Loucy (cell line): Measurements from ENCODE around the gene NCOA1.
"Not testable (repeated sequence)": the region's sequence is repeated elsewhere in the genome, so short reads cannot be mapped to it uniquely, and the experiment has no call there.

Experiments used
- H2AFZ ChIP-seq: fragments of 200-600 bp; sonication (generic); 2 replicates; pipeline ENCODE4 v1.6.0; 2016; ENCODE audit warnings: antibody characterized with exemption, mild to moderate bottlenecking, low read length, moderate library complexity
- H3F3A ChIP-seq: fragments of 200-600 bp; 2 replicates; pipeline ENCODE4 v1.6.0; 2016; ENCODE audit warnings: antibody characterized with exemption, low read depth, mild to moderate bottlenecking
- H3K27me3 ChIP-seq: fragments of 200-600 bp; sonication (generic); 2 replicates; pipeline ENCODE4 v1.6.1; 2014; ENCODE audit warnings: low read length, mild to moderate bottlenecking; ENCODE audit not compliant: insufficient read depth, poor library complexity, severe bottlenecking
- H3K36me3 ChIP-seq: fragments of 200-600 bp; sonication (generic); 2 replicates; pipeline ENCODE4 v1.6.1; 2016; ENCODE audit warnings: low read length; ENCODE audit not compliant: insufficient read depth
- H3K4me1 ChIP-seq: fragments of 200-600 bp; sonication (generic); 2 replicates; pipeline ENCODE4 v1.5.1; 2014; ENCODE audit warnings: low read length, mild to moderate bottlenecking; ENCODE audit not compliant: insufficient read depth, poor library complexity, severe bottlenecking
- H3K4me2 ChIP-seq: fragments of 200-600 bp; sonication (generic); 2 replicates; pipeline ENCODE4 v1.6.0; 2014; ENCODE audit warnings: antibody characterized with exemption, low read length, low read depth, mild to moderate bottlenecking; ENCODE audit not compliant: poor library complexity, severe bottlenecking
- H3K4me3 ChIP-seq: fragments of 200-600 bp; sonication (generic); 2 replicates; pipeline ENCODE4 v1.5.1; 2014; ENCODE audit warnings: low read length, mild to moderate bottlenecking, mixed read lengths; ENCODE audit not compliant: poor library complexity, severe bottlenecking
- H3K79me2 ChIP-seq: fragments of 200-600 bp; sonication (generic); 2 replicates; pipeline ENCODE4 v1.6.1; 2014; ENCODE audit warnings: low read length; ENCODE audit not compliant: insufficient read depth
- H3K9ac ChIP-seq: fragments of 200-600 bp; sonication (generic); 2 replicates; pipeline ENCODE4 v1.6.0; 2014; ENCODE audit warnings: mild to moderate bottlenecking, low read depth, low read length, moderate library complexity; ENCODE audit not compliant: poor library complexity, severe bottlenecking
- H3K9me2 ChIP-seq: fragments of 200-600 bp; sonication (generic); replicated peaks from 2 replicates; pipeline ENCODE4 v1.6.1; 2016; ENCODE audit warnings: low read depth, low read length, mixed read lengths
- H3K9me3 ChIP-seq: fragments of 200-600 bp; sonication (generic); 2 replicates; pipeline ENCODE4 v1.6.1; 2014; ENCODE audit warnings: mild to moderate bottlenecking, antibody characterized with exemption, low read length, low read depth; ENCODE audit not compliant: insufficient read depth
- H4K20me1 ChIP-seq: fragments of 200-600 bp; sonication (generic); 2 replicates; pipeline ENCODE4 v1.6.0; 2014; ENCODE audit warnings: antibody characterized with exemption, low read length, mild to moderate bottlenecking; ENCODE audit not compliant: insufficient read depth, poor library complexity, severe bottlenecking
- EZH2phosphoT487 ChIP-seq: fragments of 200-600 bp; IDR thresholded peaks from 2 replicates; pipeline ENCODE4 v1.6.1; 2018; ENCODE audit warnings: antibody characterized with exemption, mild to moderate bottlenecking, moderate library complexity, borderline replicate concordance
- TF ChIP-seq, protein P1 (sequence below): fragments of 200-600 bp; sonication (generic); conservative IDR thresholded peaks from 2 replicates; pipeline ENCODE4 v1.5.1; 2014; ENCODE audit warnings: mild to moderate bottlenecking, antibody characterized with exemption, low read length

The NCOA1 gene

GRCh38 chr2:24568551-24568950 lies 77.5 kb downstream of the NCOA1 start:
- H3K9ac ChIP-seq = no peak overlapping the region
- H3K9me2 ChIP-seq = no peaks in the 10 kb centered on the region
- H3K4me2 ChIP-seq = no peak overlapping the region
- no peaks in the 10 kb centered on the region for H4K20me1 ChIP-seq
- H3K27me3 ChIP-seq = no peaks in the 10 kb centered on the region
- no peak for TF ChIP-seq EZH2phosphoT487
- TF ChIP-seq, protein P1, sequence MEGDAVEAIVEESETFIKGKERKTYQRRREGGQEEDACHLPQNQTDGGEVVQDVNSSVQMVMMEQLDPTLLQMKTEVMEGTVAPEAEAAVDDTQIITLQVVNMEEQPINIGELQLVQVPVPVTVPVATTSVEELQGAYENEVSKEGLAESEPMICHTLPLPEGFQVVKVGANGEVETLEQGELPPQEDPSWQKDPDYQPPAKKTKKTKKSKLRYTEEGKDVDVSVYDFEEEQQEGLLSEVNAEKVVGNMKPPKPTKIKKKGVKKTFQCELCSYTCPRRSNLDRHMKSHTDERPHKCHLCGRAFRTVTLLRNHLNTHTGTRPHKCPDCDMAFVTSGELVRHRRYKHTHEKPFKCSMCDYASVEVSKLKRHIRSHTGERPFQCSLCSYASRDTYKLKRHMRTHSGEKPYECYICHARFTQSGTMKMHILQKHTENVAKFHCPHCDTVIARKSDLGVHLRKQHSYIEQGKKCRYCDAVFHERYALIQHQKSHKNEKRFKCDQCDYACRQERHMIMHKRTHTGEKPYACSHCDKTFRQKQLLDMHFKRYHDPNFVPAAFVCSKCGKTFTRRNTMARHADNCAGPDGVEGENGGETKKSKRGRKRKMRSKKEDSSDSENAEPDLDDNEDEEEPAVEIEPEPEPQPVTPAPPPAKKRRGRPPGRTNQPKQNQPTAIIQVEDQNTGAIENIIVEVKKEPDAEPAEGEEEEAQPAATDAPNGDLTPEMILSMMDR = no peak
- no peaks in the 10 kb centered on the region for H3K79me2 ChIP-seq
- H3K9me3 ChIP-seq = peaks cover 19% of the 10 kb centered on the region; the same call in 1 of the 2 replicates
- no peak overlapping the region for H3K4me3 ChIP-seq
- peaks cover 7% of the 10 kb centered on the region for H3K4me1 ChIP-seq
- no peak overlapping the region for H2AFZ ChIP-seq
- H3K36me3 ChIP-seq = peaks cover 27% of the 10 kb centered on the region
- no peaks in the 10 kb centered on the region for H3F3A ChIP-seq

- not testable (repeated sequence) for H3K27me3 ChIP-seq, H3F3A ChIP-seq, H3K4me1 ChIP-seq, H3K9me2 ChIP-seq, H3K79me2 ChIP-seq, H3K9ac ChIP-seq, H3K4me3 ChIP-seq, H2AFZ ChIP-seq, H4K20me1 ChIP-seq, H3K4me2 ChIP-seq
- H3K9me3 ChIP-seq = peaks cover 19% of the 10 kb centered on the region; the same call in 1 of the 2 replicates
- H3K36me3 ChIP-seq = peaks cover 24% of the 10 kb centered on the region
Measured at GRCh38 chr2:24569565-24569964, 78.5 kb downstream of the NCOA1 start.

DNA sequence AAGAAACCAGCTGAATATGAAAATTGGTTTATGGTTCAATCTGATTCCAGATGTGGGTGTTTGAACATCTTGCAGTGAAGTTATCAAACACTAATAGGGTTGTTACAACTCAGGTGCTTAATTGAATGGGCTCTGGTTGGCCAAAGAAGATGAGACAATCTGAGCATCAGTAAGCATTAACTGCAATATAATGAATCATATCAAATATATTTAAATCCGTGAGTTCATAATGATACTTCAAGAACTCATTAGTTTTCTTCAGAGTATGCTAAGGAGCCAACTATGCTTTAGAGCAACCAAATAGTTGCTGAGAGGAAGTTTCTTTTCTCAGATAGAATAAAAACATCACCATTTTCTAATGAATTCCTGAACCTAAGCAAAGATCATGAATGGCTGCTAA lies 79.2 kb downstream of the NCOA1 start:
- Histone ChIP-seq H3K9ac (no peak overlapping the region), H3K4me3 (no peak overlapping the region), H3K4me1 (peaks cover 7% of the 10 kb centered on the region), H4K20me1 (no peaks in the 10 kb centered on the region), H3K4me2 (no peak overlapping the region), H3K27me3 (no peaks in the 10 kb centered on the region), H3K79me2 (no peaks in the 10 kb centered on the region), H3K9me3 (peaks cover 19% of the 10 kb centered on the region; the same call in 1 of the 2 replicates), H3K36me3 (peaks cover 24% of the 10 kb centered on the region), H3F3A (no peaks in the 10 kb centered on the region), H3K9me2 (no peaks in the 10 kb centered on the region), H2AFZ (no peak overlapping the region)
- TF ChIP-seq, protein P1 = no peak
- TF ChIP-seq EZH2phosphoT487 = no peak

DNA sequence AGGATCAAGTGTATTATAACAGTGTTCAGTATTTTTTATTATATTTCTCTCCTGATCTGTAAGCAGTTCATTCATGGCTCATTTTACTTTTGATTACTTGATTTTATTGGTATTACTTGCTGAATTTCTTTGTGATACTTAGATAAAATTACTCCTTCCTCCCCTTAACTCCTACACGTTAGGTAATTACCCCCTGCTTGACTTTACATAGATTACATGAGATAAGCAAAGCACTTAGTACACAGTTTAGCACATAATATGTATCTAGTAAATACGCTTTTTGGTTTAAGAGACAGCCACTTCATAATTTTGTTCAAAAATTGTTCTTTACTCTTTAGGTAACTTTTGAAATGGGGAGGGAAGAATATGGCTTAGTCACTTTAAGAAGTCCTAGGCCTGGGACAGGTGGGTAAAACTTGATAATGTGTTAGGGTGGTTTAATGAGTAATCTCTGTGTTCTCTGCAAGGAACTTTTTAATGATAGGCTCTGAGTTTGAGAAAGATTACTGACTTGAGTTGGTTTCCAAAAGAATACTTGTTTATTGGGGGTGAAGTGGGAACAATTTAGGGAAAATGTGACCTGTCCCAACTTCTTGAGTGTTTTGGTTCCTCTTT lies 80.9 kb downstream of the NCOA1 start:
- Histone ChIP-seq H3K4me3 (no peak overlapping the region), H2AFZ (no peak overlapping the region), H3K9ac (no peak overlapping the region), H3K79me2 (no peaks in the 10 kb centered on the region), H3K27me3 (no peaks in the 10 kb centered on the region), H4K20me1 (peaks cover under 1% of the 10 kb centered on the region), H3K36me3 (peaks cover 6% of the 10 kb centered on the region), H3K9me2 (no peaks in the 10 kb centered on the region), H3K9me3 (peaks cover 5% of the 10 kb centered on the region; the same call in 1 of the 2 replicates), H3K4me2 (no peak overlapping the region), H3K4me1 (peaks cover 16% of the 10 kb centered on the region), H3F3A (no peaks in the 10 kb centered on the region)
- TF ChIP-seq, protein P1 = no peak
- no peak for TF ChIP-seq EZH2phosphoT487
